AML-193 (cell line): ENCODE data around the gene INVS.
"Not testable (repeated sequence)": the region's sequence is repeated elsewhere in the genome, so short reads cannot be mapped to it uniquely, and the experiment has no call there.

Experiments
- DNase-seq, 2 experiments: peaks; one replicate each; lab custom pipeline; 2025; lab: John Stamatoyannopoulos, UW

Gene INVS

GRCh38 chr9:100125236-100125635 is 26.2 kb downstream of the INVS start:
- no peak for DNase-seq

GRCh38 chr9:100125910-100126309 is 26.9 kb downstream of the INVS start:
- no peak for DNase-seq

- no peak for DNase-seq
Measured at GRCh38 chr9:100126423-100126822, 27.4 kb downstream of the INVS start.

GRCh38 chr9:100129772-100130171 is 30.7 kb downstream of the INVS start:
- no peak for DNase-seq

- no peak for DNase-seq
Measured at GRCh38 chr9:100131216-100131615, 32.2 kb downstream of the INVS start.

GRCh38 chr9:100131875-100132430 is 32.9 kb downstream of the INVS start:
- DNase-seq: no peak

- DNase-seq: no peak
Measured at GRCh38 chr9:100134731-100135130, 35.7 kb downstream of the INVS start.

- DNase-seq: not testable (repeated sequence)
Measured at GRCh38 chr9:100136799-100137198, 37.8 kb downstream of the INVS start.

GRCh38 chr9:100140303-100140702 is 41.3 kb downstream of the INVS start:
- DNase-seq: not testable (repeated sequence)

GRCh38 chr9:100141862-100142261 is 42.8 kb downstream of the INVS start:
- not testable (repeated sequence) for DNase-seq

GRCh38 chr9:100145167-100145934 is 46.3 kb downstream of the INVS start:
- not testable (repeated sequence) for DNase-seq

- not testable (repeated sequence) for DNase-seq
Measured at GRCh38 chr9:100145976-100146375, 46.9 kb downstream of the INVS start.

GRCh38 chr9:100150214-100150613 is 51.2 kb downstream of the INVS start:
- no peak for DNase-seq

- DNase-seq: no peak
Measured at GRCh38 chr9:100160021-100160420, 61.0 kb downstream of the INVS start.

GRCh38 chr9:100167176-100167575 is 68.1 kb downstream of the INVS start:
- no peak for DNase-seq

- no peak for DNase-seq
Measured at GRCh38 chr9:100167915-100168654, 69.0 kb downstream of the INVS start.

- no peak for DNase-seq
Measured at GRCh38 chr9:100170085-100170484, 71.0 kb downstream of the INVS start.

GRCh38 chr9:100170556-100170955 is 71.5 kb downstream of the INVS start:
- DNase-seq: no peak

GRCh38 chr9:100186356-100186755 is 87.3 kb downstream of the INVS start:
- DNase-seq: no peak

GRCh38 chr9:100190339-100190738 is 91.3 kb downstream of the INVS start:
- no peak for DNase-seq

- no peak for DNase-seq
Measured at GRCh38 chr9:100191264-100191663, 92.2 kb downstream of the INVS start.

- no peak for DNase-seq
Measured at GRCh38 chr9:100193078-100193477, 94.0 kb downstream of the INVS start.

GRCh38 chr9:100196215-100196614 is 97.2 kb downstream of the INVS start:
- no peak for DNase-seq
